Measurements from ENCODE around the gene SORCS2.

Gene SORCS2

GRCh38 chr4:7762376-7763030 is 570.2 kb downstream of the SORCS2 start:
- FAIRE-seq: no peak

DNA sequence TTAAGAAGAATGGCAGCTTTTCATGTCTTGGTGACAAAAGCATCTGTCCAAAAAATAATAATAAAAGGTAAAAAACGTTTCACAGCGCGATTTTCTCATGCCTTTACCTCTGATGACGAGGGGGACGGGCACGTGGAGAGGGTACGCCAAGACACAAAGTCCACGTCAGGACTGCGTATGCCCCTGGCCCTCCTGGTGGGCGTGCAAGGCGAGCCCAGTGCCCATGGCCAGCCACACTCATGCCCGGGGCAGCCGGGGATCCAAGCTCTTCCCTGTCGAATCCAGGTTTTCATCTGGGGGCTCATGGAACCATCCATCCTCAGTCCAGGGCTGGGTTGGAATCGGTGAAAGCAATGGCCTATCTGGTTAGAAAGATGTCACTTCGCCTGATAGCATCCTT is 570.8 kb downstream of the SORCS2 start:
- no peak for FAIRE-seq

DNA sequence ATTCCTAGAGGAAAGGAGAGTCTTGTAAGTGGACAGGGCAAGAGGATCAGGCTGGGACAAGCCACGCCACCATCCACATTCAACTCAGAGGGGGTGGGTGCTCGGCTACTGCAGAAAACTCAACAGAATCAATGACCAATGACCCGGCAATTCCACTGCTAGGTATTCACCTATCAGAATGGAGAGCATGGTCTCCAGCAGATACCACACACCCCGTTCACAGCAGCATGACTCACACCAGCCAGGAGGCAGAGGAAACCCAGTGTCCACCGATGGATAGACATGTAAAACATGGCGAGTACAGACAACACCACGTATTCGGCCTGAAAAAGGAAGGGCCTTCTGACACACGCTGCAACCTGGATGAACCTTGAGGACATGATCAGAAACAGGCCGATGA is 571.5 kb downstream of the SORCS2 start:
- FAIRE-seq: no peak

DNA sequence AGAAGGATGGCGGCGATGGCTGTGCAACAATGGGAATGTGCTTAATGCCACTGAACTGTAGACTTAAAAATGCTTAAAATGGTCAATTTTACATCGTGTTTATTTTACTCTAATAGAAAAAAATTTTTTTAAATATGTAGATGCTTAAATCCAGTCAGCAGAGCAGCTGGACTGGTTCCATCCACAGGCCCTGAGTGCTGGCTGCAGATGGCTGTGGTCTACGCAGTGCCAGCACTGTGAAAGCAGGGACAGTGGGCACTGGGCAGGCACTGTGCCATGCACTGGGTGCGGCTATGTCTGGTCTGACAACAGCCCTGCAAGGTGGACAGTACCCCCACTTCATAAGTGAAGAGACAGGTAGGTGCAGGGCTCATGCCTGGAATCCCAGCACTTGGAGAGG is 572.1 kb downstream of the SORCS2 start:
- FAIRE-seq: no peak

- no peak for FAIRE-seq
Observed at GRCh38 chr4:7765666-7766065, 573.3 kb downstream of the SORCS2 start.

DNA sequence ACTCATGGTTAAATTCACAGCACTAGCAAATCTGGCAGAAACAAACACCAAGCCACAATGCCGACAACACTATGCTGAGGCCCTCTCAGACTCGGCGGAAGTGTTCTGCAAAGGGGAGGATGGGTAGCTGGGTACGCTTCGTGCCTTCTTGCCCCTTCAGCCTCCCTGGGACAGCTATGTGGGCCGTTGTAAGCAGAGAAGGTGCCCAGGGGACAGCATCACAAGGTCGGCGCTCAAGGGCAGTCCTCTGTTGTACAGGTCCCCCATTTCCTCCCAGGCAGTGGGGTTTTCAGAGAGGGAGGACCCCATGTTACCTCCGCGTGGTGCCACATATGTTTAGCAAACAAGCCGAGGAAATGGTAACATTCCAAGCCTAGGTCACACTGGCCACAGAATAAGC is 573.7 kb downstream of the SORCS2 start:
- no peak for FAIRE-seq

- FAIRE-seq: no peak
Observed at GRCh38 chr4:7766661-7767345, 574.5 kb downstream of the SORCS2 start.

DNA sequence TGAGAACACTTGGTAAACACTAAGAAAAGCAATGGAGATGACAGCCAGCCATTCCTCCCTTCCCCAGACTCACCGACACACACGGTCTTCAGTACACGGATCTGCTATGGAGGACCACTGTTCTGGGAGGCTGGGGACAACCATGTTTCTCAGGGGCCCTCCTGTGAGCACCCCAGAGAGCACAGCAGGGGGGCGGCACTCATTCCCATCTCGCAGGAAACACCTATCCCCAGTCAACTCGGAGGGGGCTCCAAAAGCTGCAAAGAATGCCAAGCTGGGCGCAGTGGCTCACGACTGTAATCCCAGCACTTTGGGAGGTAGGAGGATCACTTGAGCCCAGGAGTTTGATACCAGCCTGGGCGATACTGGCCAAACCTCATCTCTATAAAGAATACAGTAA is 575.2 kb downstream of the SORCS2 start:
- no peak for FAIRE-seq

GRCh38 chr4:7767966-7768365 is 575.6 kb downstream of the SORCS2 start:
- FAIRE-seq: no peak

GRCh38 chr4:7768736-7769135 is 576.4 kb downstream of the SORCS2 start:
- FAIRE-seq: no peak

DNA sequence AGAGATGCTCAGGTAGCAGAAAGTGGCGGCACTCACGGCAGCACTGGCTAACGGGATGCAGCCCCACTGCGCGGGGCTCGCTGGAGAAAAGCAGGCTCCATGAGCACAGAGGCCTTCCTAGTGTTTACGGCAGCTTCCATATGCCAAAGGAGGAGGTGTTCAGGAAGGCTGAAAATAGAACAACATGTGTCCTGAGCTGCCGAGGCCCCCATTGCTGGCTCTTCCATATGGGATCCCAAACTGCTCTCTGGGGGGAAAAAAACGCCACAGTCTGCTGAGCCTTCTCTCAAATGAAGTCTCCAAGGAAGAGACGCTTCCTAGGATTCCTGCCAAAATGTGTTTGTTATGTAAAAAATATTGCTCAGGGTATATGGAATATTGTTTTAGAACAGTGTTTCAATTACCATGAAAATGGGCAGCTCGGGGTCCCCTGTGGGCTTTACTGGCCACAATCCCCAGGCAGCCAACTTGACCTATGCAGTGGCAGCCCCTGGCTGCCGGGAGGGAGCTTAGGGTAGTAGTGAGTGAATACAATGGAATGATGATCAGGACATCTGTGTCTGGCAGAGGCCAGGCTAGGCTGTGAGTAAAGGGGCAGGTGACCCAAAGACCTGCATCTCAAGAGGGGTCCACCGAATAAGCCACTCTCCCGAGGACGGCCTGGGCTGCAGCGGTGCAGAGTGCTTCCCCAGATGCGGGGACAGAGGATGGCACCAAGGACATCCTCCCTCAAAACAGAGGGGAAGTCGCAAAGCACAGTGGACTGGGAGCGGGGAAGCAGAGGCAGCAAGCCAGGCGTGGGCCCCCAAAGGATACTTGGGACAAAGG is 577.3 kb downstream of the SORCS2 start:
- FAIRE-seq: no peak

GRCh38 chr4:7770224-7771050 is 578.1 kb downstream of the SORCS2 start:
- no peak for FAIRE-seq

GRCh38 chr4:7771056-7771455 is 578.7 kb downstream of the SORCS2 start:
- FAIRE-seq: no peak

DNA sequence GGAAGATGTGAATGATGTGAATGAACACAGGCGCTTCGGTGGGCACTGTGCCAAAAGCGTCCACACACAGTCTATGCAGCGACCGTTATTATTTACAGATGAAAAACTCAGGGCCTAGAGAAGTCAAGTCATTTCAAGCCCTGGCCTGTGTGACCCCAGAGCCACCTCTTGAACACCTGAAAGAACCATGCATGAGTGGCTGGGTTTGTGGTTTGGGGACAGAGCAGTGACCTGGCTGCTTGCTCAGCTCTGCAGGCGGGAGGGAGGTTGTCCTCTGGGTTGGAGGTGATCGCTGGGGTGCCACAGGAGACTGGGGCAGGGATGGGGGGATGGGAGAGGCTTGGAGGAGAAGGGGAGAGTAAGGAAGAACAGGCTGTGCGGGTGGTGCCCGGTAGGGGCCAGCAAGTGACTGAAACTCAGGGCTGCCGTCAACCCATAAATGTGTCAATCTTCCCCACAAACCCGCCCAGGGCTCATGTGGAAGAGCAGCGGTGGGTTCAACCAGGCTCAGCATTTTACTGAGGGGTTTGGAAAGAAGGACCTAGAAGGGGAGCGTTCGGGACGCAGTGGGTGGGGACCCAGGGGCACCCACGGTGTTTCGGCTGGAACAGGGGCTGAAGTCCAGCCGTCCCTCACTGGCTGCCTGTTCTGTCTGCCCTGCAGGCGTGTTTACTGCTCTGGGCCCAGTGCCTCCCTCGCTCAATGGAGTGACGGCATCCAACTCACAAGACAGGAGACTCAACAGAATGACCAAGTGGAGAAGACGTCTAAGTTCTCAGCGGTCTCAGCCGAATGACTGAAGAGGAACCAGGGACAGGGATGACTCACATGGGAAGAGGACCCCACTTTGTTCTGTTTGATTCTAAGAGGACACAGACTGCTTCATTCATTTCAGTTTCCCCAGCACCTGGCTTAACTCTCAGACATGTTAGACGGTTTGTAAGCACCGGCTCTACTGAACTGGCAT is 579.5 kb downstream of the SORCS2 start:
- FAIRE-seq: no peak

DNA sequence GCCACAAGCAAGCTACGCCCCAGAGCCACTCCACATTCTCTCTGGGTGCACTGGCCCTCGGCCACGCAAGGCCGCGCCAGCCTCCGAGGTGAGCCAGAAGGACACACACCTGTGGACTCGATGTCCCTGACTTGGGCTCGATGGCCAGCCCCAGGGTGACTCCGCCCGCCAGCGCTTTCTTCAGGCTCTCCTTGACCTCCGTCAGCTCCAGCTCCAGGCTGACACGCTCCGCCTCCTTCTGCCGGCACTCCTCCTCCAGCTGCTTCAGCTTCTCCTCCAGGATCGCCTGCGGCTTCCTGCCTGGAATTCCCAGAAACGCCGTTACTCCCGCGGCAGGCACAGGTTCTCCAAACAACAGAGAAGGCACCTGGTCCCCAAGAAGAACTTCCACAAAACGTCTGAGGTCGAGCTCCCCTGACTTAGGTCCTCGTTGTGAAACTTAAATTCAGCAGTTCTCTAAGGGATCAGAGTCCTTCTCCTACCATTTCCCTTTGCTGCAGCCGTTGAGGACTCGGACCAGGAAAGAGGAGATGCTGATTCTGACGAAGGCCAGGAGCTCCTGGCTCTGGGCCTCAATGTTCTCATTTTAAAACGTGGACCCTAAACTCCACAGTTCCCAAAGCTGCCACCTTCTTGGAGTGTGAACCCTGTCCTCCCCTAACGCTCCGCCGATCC is 580.5 kb downstream of the SORCS2 start:
- no peak for FAIRE-seq

DNA sequence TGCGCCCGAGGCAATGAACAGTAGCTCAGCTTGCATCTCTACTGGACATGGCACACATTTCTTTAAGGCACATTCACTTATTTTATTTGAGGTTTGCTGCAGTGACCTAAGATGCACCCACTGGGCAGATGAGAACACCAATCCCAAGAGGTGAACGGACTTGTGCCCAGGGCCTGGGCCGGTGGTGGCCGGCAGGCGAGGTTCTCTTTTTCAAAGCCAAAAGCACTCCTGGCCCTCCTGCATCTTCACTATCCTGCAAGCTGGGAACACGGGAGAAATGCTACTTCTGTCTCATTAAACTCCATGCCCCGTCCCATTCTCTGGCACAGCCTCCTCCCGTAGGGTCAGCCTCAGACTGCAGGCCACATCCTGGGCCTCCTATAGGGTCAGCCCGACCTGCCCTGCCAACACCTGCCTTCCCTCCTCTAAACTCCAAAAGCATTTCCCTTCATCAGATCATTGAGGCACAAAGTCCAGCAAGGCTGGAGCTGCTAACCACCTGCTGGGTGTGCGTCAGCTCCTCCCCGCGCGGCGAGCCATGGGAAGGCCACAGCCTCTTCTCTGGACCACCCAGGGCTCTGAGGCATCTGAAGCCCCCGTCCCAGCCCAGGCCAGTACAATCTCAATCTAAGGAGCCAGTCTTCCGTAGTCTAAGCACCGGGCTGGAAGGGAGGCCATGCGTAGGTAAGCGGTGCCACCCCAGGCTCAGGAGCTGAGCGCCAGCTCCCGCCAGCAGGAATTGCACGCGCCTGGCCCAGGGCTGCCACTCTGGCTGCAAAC is 581.3 kb downstream of the SORCS2 start:
- FAIRE-seq: no peak

DNA sequence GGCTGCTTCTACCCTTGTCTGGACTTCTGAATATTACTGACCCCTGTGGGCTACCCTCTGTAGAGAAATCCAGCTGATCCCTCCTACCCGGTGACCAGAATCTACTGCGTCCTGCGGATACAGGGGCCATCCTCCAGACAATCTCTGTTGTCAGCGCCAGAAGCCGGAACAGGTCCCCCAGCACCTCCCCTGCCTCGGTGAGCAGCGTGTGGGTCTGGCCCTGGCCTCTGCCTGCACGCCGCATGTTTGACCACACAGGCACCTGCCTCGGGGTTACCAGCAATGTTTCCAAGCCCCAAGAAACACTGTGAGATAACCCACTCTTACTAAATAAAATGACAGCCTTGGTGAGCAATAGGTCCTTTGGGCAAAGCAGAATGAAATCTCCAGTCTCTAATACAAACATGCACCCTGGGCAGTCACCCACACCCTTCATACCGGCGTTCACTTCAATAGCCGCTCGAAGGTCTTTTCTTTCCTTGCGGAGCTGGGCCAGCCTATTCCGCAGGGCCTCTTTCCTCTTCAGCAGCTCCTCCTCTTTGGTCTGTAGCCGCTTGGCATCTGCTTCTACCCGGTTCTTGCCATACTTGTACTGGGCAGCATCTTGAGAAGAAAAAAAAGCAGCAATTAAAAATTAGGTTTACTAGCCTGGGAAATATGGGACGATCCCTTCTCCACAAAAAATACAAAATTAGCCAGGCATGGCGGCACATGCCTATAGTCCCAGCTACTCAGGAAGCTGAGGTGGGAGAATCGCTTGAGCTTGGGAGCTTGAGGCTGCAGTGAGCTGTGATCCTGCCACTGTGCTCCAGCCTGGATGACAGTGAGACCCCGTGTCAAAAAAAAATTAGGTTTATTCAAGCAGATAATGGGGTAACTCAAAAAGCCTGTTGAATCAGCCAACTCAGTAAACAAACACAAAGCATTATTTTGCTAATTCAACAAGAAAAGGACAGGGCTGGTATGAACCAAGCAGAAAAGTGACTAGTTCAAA is 582.3 kb downstream of the SORCS2 start:
- no peak for FAIRE-seq

- FAIRE-seq: no peak
Observed at GRCh38 chr4:7775396-7775795, 583.1 kb downstream of the SORCS2 start.
